Ishikawa (cell line): ENCODE data around the gene C15orf40.

ENCODE experiments used
- EGR1 ChIP-seq: IDR thresholded peaks from 2 replicates; pipeline ENCODE4 v1.6.1; 2012
- NFIC ChIP-seq: IDR thresholded peaks from 2 replicates; pipeline ENCODE4 v1.6.1; 2012

GRCh38 chr15:82960766-82961165 is 50.7 kb downstream of the C15orf40 start:
- TF ChIP-seq EGR1 (no peak), NFIC (no peak)
